ENCODE data around the gene NOXA1.

DNA sequence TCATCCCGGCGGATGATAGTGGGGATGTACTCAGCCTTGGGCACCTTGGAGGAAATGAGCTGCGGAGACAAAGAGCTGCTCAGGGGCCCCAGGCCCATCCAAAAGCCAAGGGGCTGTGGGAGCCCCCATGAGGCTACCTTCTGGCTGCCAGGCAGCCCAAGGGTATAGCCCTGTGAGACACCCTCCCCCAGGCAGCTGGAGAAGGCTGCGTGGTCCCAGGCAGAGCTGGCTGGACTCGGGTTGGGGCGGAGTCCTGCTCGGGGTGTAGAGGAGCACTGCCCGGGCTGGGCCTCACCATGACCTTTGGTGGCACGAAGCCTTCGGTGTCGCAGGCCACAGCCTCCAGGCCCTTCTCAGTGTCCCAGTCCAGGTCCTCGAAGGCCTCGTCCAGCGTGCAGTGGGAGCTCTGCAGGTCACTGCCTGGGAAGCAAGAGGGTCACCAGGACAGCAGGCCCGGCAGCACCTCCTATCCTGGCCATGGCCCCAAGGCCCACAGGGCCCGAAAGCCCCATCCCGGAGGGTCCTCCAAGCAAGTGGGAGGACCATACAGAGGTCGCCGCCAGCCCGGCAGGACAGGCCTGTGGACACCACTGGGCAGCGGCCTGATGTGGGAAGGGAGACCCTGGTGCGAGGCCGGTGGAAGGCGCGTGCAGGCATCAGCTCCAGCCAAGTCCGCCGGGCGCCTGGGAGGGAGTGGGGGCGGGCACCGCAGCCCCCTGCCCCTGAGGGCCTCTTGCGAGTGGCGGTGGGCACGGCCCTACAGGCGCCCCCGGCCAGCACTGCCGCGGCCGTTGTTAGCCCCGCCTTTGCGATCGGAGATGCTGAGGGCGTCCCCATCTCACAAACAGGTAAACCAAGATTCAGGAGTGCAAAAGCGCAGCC lies 29.8 kb downstream of the NOXA1 start:
- TF ChIP-seq CTCF (IDR thresholded peaks at IDR 0.05; ENCODE audit: control extremely low read depth in 1 of 3, insufficient read depth in 1 of 3, low read depth in 1 of 3, low read length in 3 of 3) (no peak), NRF1 (IDR thresholded peaks at IDR 0.05; ENCODE audit: low read depth, low read length) (no peak), CEBPB (IDR thresholded peaks at IDR 0.05; ENCODE audit: low read depth, low read length) (no peak), YY1 (IDR thresholded peaks at IDR 0.05; ENCODE audit: low read depth, low read length) (no peak), ATF2 (IDR thresholded peaks at IDR 0.05; ENCODE audit: low read length) (no peak), POLR2AphosphoS5 (IDR thresholded peaks at IDR 0.05; ENCODE audit: low read depth, low read length) (no peak), TAF1 (IDR thresholded peaks at IDR 0.05; ENCODE audit: low read depth, low read length) (no peak), USF2 (IDR thresholded peaks at IDR 0.05; ENCODE audit: low read length) (no peak)
